B cell (primary cell): ENCODE data around the gene ARHGAP11A.

Experiments used
- CTCF ChIP-seq: fragments of 200-600 bp; IDR thresholded peaks from one replicate; pipeline ENCODE4 v1.8.0; 2022; ENCODE audit warnings: antibody characterized with exemption, mild to moderate bottlenecking
- EZH2 ChIP-seq: IDR thresholded peaks from 2 replicates; pipeline ENCODE4 v1.6.1; 2012; ENCODE audit warnings: borderline replicate concordance, low read depth, mild to moderate bottlenecking, moderate library complexity, low read length; ENCODE audit not compliant: insufficient read depth, poor library complexity, severe bottlenecking

GRCh38 chr15:32649342-32649741 is 34.0 kb downstream of the ARHGAP11A start:
- TF ChIP-seq CTCF (no peak), EZH2 (no peak)
